ENCODE data around the gene TSPAN3. TPM values are rescaled to one million over a fixed set of nuclear protein-coding genes. Genes with fewer than 3 reads are reported as not detected.

Gene TSPAN3
- total RNA-seq, 2 experiments from 2014 or later, result 35.2 to 47.2 TPM

- H3K4me3 ChIP-seq (ENCODE audit: low read depth, low read length, poor library complexity, severe bottlenecking), result no peak overlapping the region
- no peaks in the 10 kb centered on the region for H3K9me2 ChIP-seq (ENCODE audit: insufficient read depth, low read length)
- POLR2A ChIA-PET, result interaction anchor here (0.6 kb wide), 1 partner anchor 26 kb away, joined by 3 read pairs; no protein-coding TSS in a partner anchor
- H3K27ac ChIP-seq (ENCODE audit: low read depth, low read length, poor library complexity, severe bottlenecking), result no peak overlapping the region
- BruUV-seq (replicated peaks), result no TSS peak
- H3K9me3 ChIP-seq (ENCODE audit: low read length), result no peaks in the 10 kb centered on the region
- CTCF ChIA-PET (ENCODE audit: unreplicated experiment), result interaction anchor here (0.6 kb wide), 1 partner anchor 14 kb away, joined by 3 read pairs; no protein-coding TSS in a partner anchor
- TF ChIP-seq, protein P1, sequence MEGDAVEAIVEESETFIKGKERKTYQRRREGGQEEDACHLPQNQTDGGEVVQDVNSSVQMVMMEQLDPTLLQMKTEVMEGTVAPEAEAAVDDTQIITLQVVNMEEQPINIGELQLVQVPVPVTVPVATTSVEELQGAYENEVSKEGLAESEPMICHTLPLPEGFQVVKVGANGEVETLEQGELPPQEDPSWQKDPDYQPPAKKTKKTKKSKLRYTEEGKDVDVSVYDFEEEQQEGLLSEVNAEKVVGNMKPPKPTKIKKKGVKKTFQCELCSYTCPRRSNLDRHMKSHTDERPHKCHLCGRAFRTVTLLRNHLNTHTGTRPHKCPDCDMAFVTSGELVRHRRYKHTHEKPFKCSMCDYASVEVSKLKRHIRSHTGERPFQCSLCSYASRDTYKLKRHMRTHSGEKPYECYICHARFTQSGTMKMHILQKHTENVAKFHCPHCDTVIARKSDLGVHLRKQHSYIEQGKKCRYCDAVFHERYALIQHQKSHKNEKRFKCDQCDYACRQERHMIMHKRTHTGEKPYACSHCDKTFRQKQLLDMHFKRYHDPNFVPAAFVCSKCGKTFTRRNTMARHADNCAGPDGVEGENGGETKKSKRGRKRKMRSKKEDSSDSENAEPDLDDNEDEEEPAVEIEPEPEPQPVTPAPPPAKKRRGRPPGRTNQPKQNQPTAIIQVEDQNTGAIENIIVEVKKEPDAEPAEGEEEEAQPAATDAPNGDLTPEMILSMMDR (conservative IDR thresholded peaks at IDR 0.05; ENCODE audit: low read length), result no peak
- TF ChIP-seq EZH2phosphoT487 (IDR thresholded peaks at IDR 0.05; ENCODE audit: borderline replicate concordance, low read depth, low read length), result no peak
- H2AFZ ChIP-seq (ENCODE audit: low read length), result no peak overlapping the region
- H3K79me2 ChIP-seq (ENCODE audit: insufficient read depth, low read depth, low read length), result no peaks in the 10 kb centered on the region
- H3K4me2 ChIP-seq (ENCODE audit: low read length), result no peak overlapping the region
- H3K4me1 ChIP-seq (ENCODE audit: insufficient read depth, low read length, poor library complexity, severe bottlenecking), result peaks cover 18% of the 10 kb centered on the region
- no peaks in the 10 kb centered on the region for H4K20me1 ChIP-seq (ENCODE audit: insufficient read depth, low read length)
- no peaks in the 10 kb centered on the region for H3K36me3 ChIP-seq (ENCODE audit: insufficient read depth, low read length)
- no peak for DNase-seq (ENCODE audit: low spot score)
- intact Hi-C loops (cut with micrococcal nuclease; ENCODE audit: unreplicated experiment), result no loop called here
Measured at GRCh38 chr15:77016321-77016695, 54.6 kb downstream of the TSPAN3 start.

- CTCF ChIA-PET (ENCODE audit: unreplicated experiment), result interaction anchor here (0.6 kb wide), 1 partner anchor 14 kb away, joined by 3 read pairs; no protein-coding TSS in a partner anchor
- H3K36me3 ChIP-seq (ENCODE audit: insufficient read depth, low read length), result no peaks in the 10 kb centered on the region
- no peaks in the 10 kb centered on the region for H3K9me3 ChIP-seq (ENCODE audit: low read length)
- TF ChIP-seq, protein P1 (conservative IDR thresholded peaks at IDR 0.05; ENCODE audit: low read length), result no peak
- TF ChIP-seq EZH2phosphoT487 (IDR thresholded peaks at IDR 0.05; ENCODE audit: borderline replicate concordance, low read depth, low read length), result no peak
- POLR2A ChIA-PET, result interaction anchor here (0.6 kb wide), 1 partner anchor 26 kb away, joined by 3 read pairs; no protein-coding TSS in a partner anchor
- H3K9me2 ChIP-seq (ENCODE audit: insufficient read depth, low read length), result no peaks in the 10 kb centered on the region
- no peaks in the 10 kb centered on the region for H4K20me1 ChIP-seq (ENCODE audit: insufficient read depth, low read length)
- no peak overlapping the region for H3K27ac ChIP-seq (ENCODE audit: low read depth, low read length, poor library complexity, severe bottlenecking)
- H3K4me1 ChIP-seq (ENCODE audit: insufficient read depth, low read length, poor library complexity, severe bottlenecking), result peaks cover 14% of the 10 kb centered on the region
- intact Hi-C loops (cut with micrococcal nuclease; ENCODE audit: unreplicated experiment), result no loop called here
- no peak for DNase-seq (ENCODE audit: low spot score)
- H2AFZ ChIP-seq (ENCODE audit: low read length), result no peak overlapping the region
- no TSS peak for BruUV-seq (replicated peaks)
- H3K4me2 ChIP-seq (ENCODE audit: low read length), result no peak overlapping the region
- no peak overlapping the region for H3K4me3 ChIP-seq (ENCODE audit: low read depth, low read length, poor library complexity, severe bottlenecking)
- H3K79me2 ChIP-seq (ENCODE audit: insufficient read depth, low read depth, low read length), result no peaks in the 10 kb centered on the region
Measured at GRCh38 chr15:77015646-77016320, 55.1 kb downstream of the TSPAN3 start.

Measured in OCI-LY7 (cell line).